Measurements from ENCODE around the gene EIF3I.

Gene EIF3I

DNA sequence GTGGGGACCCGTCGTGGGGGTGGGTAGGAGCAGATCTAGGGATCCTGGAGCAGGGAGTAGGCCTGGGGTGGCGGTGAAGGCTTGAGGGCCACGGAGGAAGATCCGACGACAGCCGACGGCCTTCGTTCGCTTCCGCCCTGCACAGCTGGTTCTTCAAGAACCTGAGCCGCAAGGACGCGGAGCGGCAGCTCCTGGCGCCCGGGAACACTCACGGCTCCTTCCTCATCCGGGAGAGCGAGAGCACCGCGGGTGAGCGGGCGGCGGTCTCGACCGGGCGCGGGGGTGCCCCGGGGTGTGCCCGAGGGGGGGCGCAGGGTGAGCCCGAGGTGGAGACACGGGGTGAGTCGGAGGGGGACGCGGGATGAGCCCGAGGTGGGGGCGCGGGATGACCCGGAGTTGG is 53.2 kb downstream of the EIF3I start:
- Histone ChIP-seq H3K27ac (no peak overlapping the region), H3K27me3 (peaks cover 61% of the 10 kb centered on the region), H3K9me3 (no peaks in the 10 kb centered on the region), H3K4me3 (ENCODE audit: low read depth in 1 of 2, low read length in 1 of 2) (no peak overlapping the region), H3K4me1 (ENCODE audit: control insufficient read depth in 1 of 2, insufficient read depth in 1 of 2, low read depth in 1 of 2, low read length in 1 of 2) (no peaks in the 10 kb centered on the region), H3K36me3 (no peaks in the 10 kb centered on the region)
- TF ChIP-seq CTCF (IDR thresholded peaks at IDR 0.05) = no peak

GRCh38 chr1:32276032-32276782 is 54.0 kb downstream of the EIF3I start:
- Histone ChIP-seq H3K27me3 (peaks cover 61% of the 10 kb centered on the region), H3K4me3 (ENCODE audit: low read depth in 1 of 2, low read length in 1 of 2) (no peak overlapping the region), H3K4me1 (ENCODE audit: control insufficient read depth in 1 of 2, insufficient read depth in 1 of 2, low read depth in 1 of 2, low read length in 1 of 2) (no peaks in the 10 kb centered on the region), H3K27ac (no peak overlapping the region), H3K36me3 (no peaks in the 10 kb centered on the region), H3K9me3 (no peaks in the 10 kb centered on the region)
- no peak for TF ChIP-seq CTCF (IDR thresholded peaks at IDR 0.05)

Data from neutrophil (primary cell).